Measurements from ENCODE around the gene PIRT.

DNA sequence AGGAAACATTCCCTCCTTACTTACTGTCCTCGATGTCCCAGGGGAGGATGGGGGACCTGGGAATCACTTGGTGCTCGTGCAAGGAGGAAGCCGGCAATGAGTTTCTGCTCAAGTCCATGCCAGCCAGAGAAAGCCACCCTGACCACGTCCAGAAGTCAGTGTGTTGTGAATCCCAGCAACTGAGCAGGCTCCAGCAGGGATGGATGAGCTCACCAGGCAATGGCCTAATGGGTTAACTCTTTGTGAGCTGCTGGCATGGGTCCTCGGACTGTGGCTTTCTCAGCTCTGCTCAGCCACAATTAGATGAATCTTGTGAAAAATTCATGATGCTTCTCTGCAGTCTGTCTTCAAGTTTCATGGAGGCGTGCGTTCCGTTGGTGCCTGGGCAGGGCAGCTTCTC is at the start of gene PIRT:
- TF ChIP-seq, protein P1, sequence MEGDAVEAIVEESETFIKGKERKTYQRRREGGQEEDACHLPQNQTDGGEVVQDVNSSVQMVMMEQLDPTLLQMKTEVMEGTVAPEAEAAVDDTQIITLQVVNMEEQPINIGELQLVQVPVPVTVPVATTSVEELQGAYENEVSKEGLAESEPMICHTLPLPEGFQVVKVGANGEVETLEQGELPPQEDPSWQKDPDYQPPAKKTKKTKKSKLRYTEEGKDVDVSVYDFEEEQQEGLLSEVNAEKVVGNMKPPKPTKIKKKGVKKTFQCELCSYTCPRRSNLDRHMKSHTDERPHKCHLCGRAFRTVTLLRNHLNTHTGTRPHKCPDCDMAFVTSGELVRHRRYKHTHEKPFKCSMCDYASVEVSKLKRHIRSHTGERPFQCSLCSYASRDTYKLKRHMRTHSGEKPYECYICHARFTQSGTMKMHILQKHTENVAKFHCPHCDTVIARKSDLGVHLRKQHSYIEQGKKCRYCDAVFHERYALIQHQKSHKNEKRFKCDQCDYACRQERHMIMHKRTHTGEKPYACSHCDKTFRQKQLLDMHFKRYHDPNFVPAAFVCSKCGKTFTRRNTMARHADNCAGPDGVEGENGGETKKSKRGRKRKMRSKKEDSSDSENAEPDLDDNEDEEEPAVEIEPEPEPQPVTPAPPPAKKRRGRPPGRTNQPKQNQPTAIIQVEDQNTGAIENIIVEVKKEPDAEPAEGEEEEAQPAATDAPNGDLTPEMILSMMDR (IDR thresholded peaks at IDR 0.05; ENCODE audit: low read length): no peak
- TF ChIP-seq EZH2 (IDR thresholded peaks at IDR 0.05; ENCODE audit: borderline replicate concordance, low read length): no peak
